ENCODE measurements around the gene SERINC2. TPM values are rescaled to one million over a fixed set of nuclear protein-coding genes. Genes with fewer than 3 reads are reported as not detected.
"Not testable (repeated sequence)": the region's sequence is repeated elsewhere in the genome, so short reads cannot be mapped to it uniquely, and the experiment has no call there.

The SERINC2 gene
- total RNA-seq, 1 donor from 2014 or later, result 9.6 TPM

GRCh38 chr1:31470794-31471315, 57.8 kb downstream of the SERINC2 start:
- no peak overlapping the region for H3K4me3 Mint-ChIP-seq
- Histone ChIP-seq H3K27me3 (no peaks in the 10 kb centered on the region), H3K9ac (no peak overlapping the region), H4K20me1 (ENCODE audit: low read depth) (no peaks in the 10 kb centered on the region), H3K36me3 (no peaks in the 10 kb centered on the region), H3K4me2 (no peak overlapping the region), H3K27ac (no peak overlapping the region), H2AFZ (replicated peaks) (no peak overlapping the region), H3K9me3 (ENCODE audit: low read depth) (no peaks in the 10 kb centered on the region), H3K79me2 (ENCODE audit: low read depth) (no peaks in the 10 kb centered on the region), H3K4me3 (no peak overlapping the region), H3K4me1 (peaks cover 7% of the 10 kb centered on the region), H3F3A (ENCODE audit: low read depth) (no peaks in the 10 kb centered on the region)
- DNase-seq (ENCODE audit: low spot score), result no peak
- peaks cover 7% of the 10 kb centered on the region for H3K4me1 Mint-ChIP-seq
- no peaks in the 10 kb centered on the region for H3K36me3 Mint-ChIP-seq
- no peaks in the 10 kb centered on the region for H3K9me3 Mint-ChIP-seq
- no peaks in the 10 kb centered on the region for H3K27me3 Mint-ChIP-seq (ENCODE audit: insufficient read depth, low read depth)
- TF ChIP-seq CTCF (IDR thresholded peaks at IDR 0.05) (no peak), EZH2phosphoT487 (IDR thresholded peaks at IDR 0.05) (no peak), EZH2 (IDR thresholded peaks at IDR 0.05) (no peak)
- H3K27ac Mint-ChIP-seq, result no peak overlapping the region

GRCh38 chr1:31471452-31472313, 58.7 kb downstream of the SERINC2 start:
- H3K4me1 ChIP-seq; H4K20me1 ChIP-seq (ENCODE audit: low read depth); H2AFZ ChIP-seq (replicated peaks); H3K9ac ChIP-seq; H3K36me3 Mint-ChIP-seq; H3K9me3 Mint-ChIP-seq; H3K4me1 Mint-ChIP-seq; H3K4me2 ChIP-seq; H3K79me2 ChIP-seq (ENCODE audit: low read depth); H3K36me3 ChIP-seq; H3K27ac ChIP-seq; H3K27me3 ChIP-seq; DNase-seq (ENCODE audit: low spot score); H3K27me3 Mint-ChIP-seq (ENCODE audit: insufficient read depth, low read depth); H3K4me3 Mint-ChIP-seq; H3K27ac Mint-ChIP-seq; H3K4me3 ChIP-seq; H3K9me3 ChIP-seq (ENCODE audit: low read depth); H3F3A ChIP-seq (ENCODE audit: low read depth): not testable (repeated sequence)

GRCh38 chr1:31472314-31472651, 59.3 kb downstream of the SERINC2 start:
- not testable (repeated sequence) for H3K4me3 ChIP-seq; H3K4me3 Mint-ChIP-seq; H3K4me1 Mint-ChIP-seq; DNase-seq (ENCODE audit: low spot score); H2AFZ ChIP-seq (replicated peaks); H3K36me3 ChIP-seq; H3F3A ChIP-seq (ENCODE audit: low read depth); H3K4me1 ChIP-seq; H3K36me3 Mint-ChIP-seq; H3K9me3 ChIP-seq (ENCODE audit: low read depth); H3K9me3 Mint-ChIP-seq; H3K27ac ChIP-seq; H3K27me3 ChIP-seq; H3K79me2 ChIP-seq (ENCODE audit: low read depth); H3K27ac Mint-ChIP-seq; H3K9ac ChIP-seq; H3K4me2 ChIP-seq; H4K20me1 ChIP-seq (ENCODE audit: low read depth); H3K27me3 Mint-ChIP-seq (ENCODE audit: insufficient read depth, low read depth)

GRCh38 chr1:31472673-31473072, 59.7 kb downstream of the SERINC2 start:
- peaks cover 12% of the 10 kb centered on the region for H3K4me1 Mint-ChIP-seq

GRCh38 chr1:31473508-31473907, 60.5 kb downstream of the SERINC2 start:
- H3K27ac ChIP-seq; H3K9ac ChIP-seq; H3K36me3 ChIP-seq; H3K9me3 Mint-ChIP-seq; DNase-seq (ENCODE audit: low spot score); H3F3A ChIP-seq (ENCODE audit: low read depth); H2AFZ ChIP-seq (replicated peaks); H3K4me3 Mint-ChIP-seq; H4K20me1 ChIP-seq (ENCODE audit: low read depth); H3K27me3 ChIP-seq; H3K4me3 ChIP-seq; H3K4me2 ChIP-seq; H3K4me1 ChIP-seq; H3K79me2 ChIP-seq (ENCODE audit: low read depth); H3K27me3 Mint-ChIP-seq (ENCODE audit: insufficient read depth, low read depth); H3K9me3 ChIP-seq (ENCODE audit: low read depth); H3K27ac Mint-ChIP-seq; H3K36me3 Mint-ChIP-seq: not testable (repeated sequence)
- H3K4me1 Mint-ChIP-seq, result peaks cover 12% of the 10 kb centered on the region

More at GRCh38 chr1:31472673-31473072, 59.7 kb downstream of the SERINC2 start:
- not testable (repeated sequence) for H3F3A ChIP-seq (ENCODE audit: low read depth); H3K27me3 ChIP-seq; DNase-seq (ENCODE audit: low spot score); H3K9me3 Mint-ChIP-seq; H3K36me3 ChIP-seq; H3K4me2 ChIP-seq; H3K4me1 ChIP-seq; H3K9me3 ChIP-seq (ENCODE audit: low read depth); H3K27ac Mint-ChIP-seq; H2AFZ ChIP-seq (replicated peaks); H3K36me3 Mint-ChIP-seq; H3K9ac ChIP-seq; H3K27ac ChIP-seq; H3K79me2 ChIP-seq (ENCODE audit: low read depth); H4K20me1 ChIP-seq (ENCODE audit: low read depth); H3K4me3 ChIP-seq; H3K4me3 Mint-ChIP-seq; H3K27me3 Mint-ChIP-seq (ENCODE audit: insufficient read depth, low read depth)

GRCh38 chr1:31474567-31474966, 61.6 kb downstream of the SERINC2 start:
- not testable (repeated sequence) for H3K27me3 Mint-ChIP-seq (ENCODE audit: insufficient read depth, low read depth); H2AFZ ChIP-seq (replicated peaks); H3K79me2 ChIP-seq (ENCODE audit: low read depth); H3K9me3 Mint-ChIP-seq; H3K4me3 Mint-ChIP-seq; H3K9ac ChIP-seq; H3K9me3 ChIP-seq (ENCODE audit: low read depth); H3K27ac ChIP-seq; H4K20me1 ChIP-seq (ENCODE audit: low read depth); H3K27me3 ChIP-seq; H3K27ac Mint-ChIP-seq; H3K36me3 Mint-ChIP-seq; H3K4me1 ChIP-seq; H3F3A ChIP-seq (ENCODE audit: low read depth); H3K4me2 ChIP-seq; DNase-seq (ENCODE audit: low spot score); H3K36me3 ChIP-seq; H3K4me3 ChIP-seq
- H3K4me1 Mint-ChIP-seq, result peaks cover 12% of the 10 kb centered on the region
